Jurkat, Clone E6-1 (cell line): ENCODE data around the gene ZCCHC24.

Experiments used
- DNase-seq: peaks from one replicate; pipeline ENCODE4 v3.0.0-alpha.2; 2011; ENCODE audit warnings: low read depth, low spot score
- H3K4me3 ChIP-seq: 2 replicates; pipeline ENCODE4 v1.5.1; 2011; ENCODE audit warnings: mild to moderate bottlenecking, low read length, control low read depth, moderate library complexity

Gene ZCCHC24

GRCh38 chr10:79418886-79419595, 26.4 kb downstream of the ZCCHC24 start:
- no peak for DNase-seq
- no peak overlapping the region for H3K4me3 ChIP-seq

GRCh38 chr10:79418274-79418673, 27.1 kb downstream of the ZCCHC24 start:
- no peak overlapping the region for H3K4me3 ChIP-seq
- DNase-seq = no peak

GRCh38 chr10:79417731-79418130, 27.7 kb downstream of the ZCCHC24 start:
- H3K4me3 ChIP-seq = no peak overlapping the region
- no peak for DNase-seq

GRCh38 chr10:79417266-79417665, 28.2 kb downstream of the ZCCHC24 start:
- no peak overlapping the region for H3K4me3 ChIP-seq
- DNase-seq = no peak

- no peak overlapping the region for H3K4me3 ChIP-seq
- DNase-seq = no peak
Observed at GRCh38 chr10:79416578-79417255, 28.7 kb downstream of the ZCCHC24 start.

DNA sequence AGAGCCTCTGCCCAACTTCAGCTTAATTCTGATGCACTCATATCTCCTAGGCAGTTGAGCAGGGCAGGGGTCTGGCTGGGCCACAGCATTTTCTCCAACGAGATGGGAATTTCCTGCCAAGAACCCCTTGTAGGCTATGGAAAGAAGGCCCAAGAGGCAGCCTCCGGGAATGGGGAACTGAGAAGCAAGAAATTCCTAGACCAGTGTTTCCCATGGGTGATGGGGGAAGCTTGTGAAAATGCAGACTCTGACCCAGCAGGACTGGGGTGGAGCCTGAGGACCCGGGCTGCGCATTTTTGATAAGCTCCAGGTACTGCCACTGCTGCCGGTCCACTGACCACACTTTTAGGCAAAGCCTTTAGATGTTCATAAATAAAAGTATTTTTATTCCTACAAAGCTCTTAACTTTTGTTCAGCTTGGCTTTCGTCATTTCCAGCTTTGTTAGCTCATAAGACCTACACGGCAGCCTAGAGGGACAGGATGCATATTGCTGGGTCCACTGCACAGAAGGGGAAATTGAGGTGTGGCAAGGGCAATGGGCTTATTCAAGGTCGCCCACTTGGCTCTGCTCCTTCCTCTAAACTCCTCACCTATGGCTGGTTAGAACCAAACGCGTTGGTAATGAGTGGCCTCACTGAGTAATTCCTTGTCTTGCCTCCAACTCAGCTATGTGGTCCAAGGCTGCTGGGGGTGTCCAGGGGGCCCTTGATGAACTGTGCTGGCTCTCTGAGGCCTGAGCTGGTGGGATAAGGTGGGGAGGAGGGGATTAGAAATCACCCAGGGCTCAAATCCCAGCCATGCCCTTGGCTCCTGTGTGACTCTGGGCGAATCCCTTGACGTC, 29.5 kb downstream of the ZCCHC24 start:
- H3K4me3 ChIP-seq = no peak overlapping the region
- no peak for DNase-seq

- no peak overlapping the region for H3K4me3 ChIP-seq
- DNase-seq = no peak
Observed at GRCh38 chr10:79414714-79415113, 30.7 kb downstream of the ZCCHC24 start.

DNA sequence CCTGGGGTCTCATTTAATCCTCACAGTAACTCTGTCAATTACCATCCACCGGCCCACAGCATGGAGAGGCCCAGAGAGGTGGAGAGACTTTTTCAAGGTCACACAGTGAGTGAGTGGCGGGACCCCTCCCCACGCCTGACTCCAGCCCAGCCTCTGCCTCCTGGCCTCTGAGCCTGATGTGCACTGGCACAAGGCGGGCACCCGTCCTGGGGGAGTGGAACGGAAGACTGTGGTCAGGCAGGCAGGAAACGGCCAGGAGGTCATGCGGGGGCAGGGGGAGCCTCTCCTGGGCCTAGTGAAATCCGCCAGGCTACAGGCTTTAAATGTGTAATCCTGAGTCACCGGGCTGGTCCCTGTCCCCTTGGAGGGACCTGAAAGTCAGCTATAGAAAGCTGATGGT, 32.2 kb downstream of the ZCCHC24 start:
- no peak for DNase-seq
- H3K4me3 ChIP-seq = no peak overlapping the region

GRCh38 chr10:79412516-79412915, 32.9 kb downstream of the ZCCHC24 start:
- no peak overlapping the region for H3K4me3 ChIP-seq
- DNase-seq = no peak

DNA sequence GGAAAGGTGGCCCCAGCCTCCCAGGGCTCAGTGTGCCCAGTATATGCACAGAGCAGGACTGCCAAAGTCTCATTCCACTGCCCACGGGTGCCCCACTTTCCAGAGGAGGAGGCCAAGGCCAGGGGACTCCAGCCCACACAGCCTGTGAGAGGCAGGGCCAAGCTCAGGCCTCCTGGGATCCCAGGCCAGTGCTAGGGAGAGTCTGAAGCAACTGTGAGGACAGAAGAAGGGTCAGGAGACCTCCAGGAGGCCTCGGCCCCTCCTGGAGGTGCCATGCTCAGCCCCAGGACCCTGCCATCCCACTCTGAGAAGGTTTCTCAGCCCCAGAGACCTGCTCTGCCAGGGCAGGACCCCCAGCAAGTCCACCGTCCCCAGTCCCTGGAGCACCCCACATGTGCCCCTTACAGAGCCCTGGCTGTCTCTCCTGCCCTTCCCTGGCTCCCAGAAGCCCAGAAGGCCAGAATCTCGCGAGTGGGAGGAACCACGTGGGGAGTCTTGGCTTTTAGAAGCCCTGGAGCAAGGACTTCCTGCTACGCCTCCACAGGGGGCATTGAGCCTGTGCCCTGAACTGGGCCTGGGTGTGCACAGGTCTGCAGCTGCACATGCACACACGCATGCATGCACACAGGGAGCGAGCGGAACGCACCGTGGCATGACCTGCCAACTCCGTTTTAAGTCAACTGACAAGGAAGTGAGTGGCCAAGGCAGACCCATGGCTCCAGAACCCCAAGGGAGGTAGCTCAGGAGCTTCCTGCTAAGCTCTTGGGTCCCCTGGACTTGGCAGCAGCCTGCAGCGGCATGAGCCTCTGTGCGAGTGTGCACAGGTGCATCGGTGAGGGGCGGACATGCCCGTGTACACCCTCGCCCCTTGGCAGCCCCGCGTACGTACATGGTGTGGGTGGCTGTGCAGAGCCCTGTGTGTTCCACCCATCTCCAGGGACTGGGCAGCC, 33.6 kb downstream of the ZCCHC24 start:
- no peak overlapping the region for H3K4me3 ChIP-seq
- DNase-seq = no peak

DNA sequence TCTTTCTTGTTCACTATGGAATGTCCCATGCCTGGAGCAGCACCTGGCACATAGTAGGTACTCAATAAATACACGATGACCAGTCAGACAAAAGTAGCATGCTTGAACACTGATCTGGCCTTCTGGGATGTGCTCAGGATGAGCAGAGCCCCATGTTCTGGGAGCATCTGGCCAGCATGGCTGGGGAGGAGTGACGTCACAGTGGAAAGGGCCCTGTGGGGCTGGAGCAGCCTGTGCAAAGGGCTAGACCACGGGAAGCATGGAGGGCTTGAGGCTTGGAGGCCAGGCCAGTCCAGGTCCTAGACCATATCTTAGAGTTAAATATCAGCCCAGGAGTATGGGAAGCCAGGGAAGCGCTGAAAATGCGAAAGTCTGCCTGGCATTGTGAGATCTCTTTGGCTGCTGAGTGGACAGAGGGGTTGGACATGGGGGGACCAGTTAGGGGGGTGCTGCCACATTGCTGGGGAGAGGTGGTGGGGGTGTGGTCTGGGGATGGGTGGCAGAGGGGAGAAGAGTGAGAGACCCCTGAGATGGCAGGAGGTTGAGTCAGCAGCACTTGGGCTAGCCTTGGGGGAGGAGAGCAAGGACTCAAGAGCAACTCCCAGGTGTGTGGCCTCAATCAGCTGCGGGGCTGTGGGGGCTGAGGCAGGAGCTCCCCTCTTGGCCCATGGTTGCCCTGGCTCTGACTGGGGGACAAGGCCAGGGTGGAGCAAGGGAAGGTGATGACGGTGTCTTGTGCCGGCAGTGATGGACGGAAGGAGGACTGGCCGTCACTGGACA, 34.9 kb downstream of the ZCCHC24 start:
- DNase-seq = no peak
- no peak overlapping the region for H3K4me3 ChIP-seq

DNA sequence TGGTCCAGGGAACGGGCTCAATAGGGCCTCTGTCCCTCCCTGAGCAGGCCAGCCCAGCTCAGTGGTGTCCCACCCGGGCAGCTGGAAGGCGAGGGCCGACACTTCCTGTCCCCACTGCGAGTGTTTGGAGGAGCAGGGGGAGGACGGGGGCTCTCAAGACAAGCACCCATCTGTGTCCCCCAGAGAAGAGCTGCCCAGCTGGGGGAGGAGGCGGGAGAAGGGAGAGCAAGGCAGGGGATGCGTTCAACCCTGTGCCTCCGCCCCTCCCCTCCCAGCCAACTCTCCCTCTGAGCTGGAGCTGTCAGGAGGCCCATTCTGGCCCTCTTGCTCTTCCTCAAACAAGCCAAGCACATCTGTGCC, 35.7 kb downstream of the ZCCHC24 start:
- no peak overlapping the region for H3K4me3 ChIP-seq
- no peak for DNase-seq

DNA sequence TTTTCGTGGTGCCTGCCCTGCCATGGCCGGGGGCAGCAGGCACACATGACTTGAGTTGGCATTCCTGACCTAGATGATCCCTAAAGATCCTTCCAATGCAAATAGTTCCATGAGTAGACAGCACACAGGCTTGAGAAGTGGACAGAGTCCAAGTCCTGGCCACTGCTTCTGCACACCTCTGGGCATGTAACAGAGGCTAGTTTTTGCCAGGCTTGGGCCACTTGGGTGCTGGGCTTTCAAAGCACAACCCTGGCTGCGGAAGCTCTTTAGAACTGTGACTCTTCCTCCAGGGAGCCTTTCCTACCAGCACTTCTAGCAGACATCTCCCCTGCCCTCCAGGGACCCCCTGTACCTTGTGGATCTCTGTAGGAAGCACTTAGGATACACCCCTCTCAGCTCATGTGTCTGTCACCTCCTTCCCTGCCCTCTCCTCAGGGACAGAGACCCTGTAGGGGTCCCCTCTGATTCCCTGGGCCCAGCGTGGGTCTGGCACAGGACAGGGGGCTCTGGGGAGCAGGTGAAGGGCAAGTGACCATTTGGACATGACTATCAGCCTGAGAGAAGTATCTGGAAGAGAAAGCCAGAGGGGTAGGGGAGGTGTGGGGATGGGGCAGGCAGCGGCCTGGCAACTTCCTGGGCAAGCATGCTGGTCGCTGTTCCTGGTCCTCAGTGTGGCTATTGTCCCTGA, 36.2 kb downstream of the ZCCHC24 start:
- no peak overlapping the region for H3K4me3 ChIP-seq
- DNase-seq = no peak

GRCh38 chr10:79407811-79408795, 37.3 kb downstream of the ZCCHC24 start:
- H3K4me3 ChIP-seq = no peak overlapping the region
- DNase-seq = no peak

- no peak overlapping the region for H3K4me3 ChIP-seq
- DNase-seq = no peak
Observed at GRCh38 chr10:79407423-79407796, 38.0 kb downstream of the ZCCHC24 start.

- H3K4me3 ChIP-seq = no peak overlapping the region
- DNase-seq = no peak
Observed at GRCh38 chr10:79406683-79407422, 38.6 kb downstream of the ZCCHC24 start.
